SK-N-SH (cell line): Measurements from ENCODE around the gene ROBO1.

ENCODE experiments used
- CHD2 ChIP-seq: fragments of 150-350 bp; IDR thresholded peaks from 2 replicates; pipeline ENCODE4 v1.6.1; 2018; ENCODE audit warnings: low read length; ENCODE audit not compliant: partially characterized antibody
- EP300 ChIP-seq, 2 experiments: IDR thresholded peaks; 2 replicates each; pipeline versions ENCODE4 v1.4.0 to v1.6.1; 2012; ENCODE audit warnings: borderline replicate concordance in 1 of 2, low read depth in 1 of 2, low read length in 1 of 2
- FOXM1 ChIP-seq: IDR thresholded peaks from 2 replicates; pipeline ENCODE4 v1.4.0; 2012; ENCODE audit warnings: low read depth, mild to moderate bottlenecking
- POLR2AphosphoS5 ChIP-seq: IDR thresholded peaks from 2 replicates; pipeline ENCODE4 v1.6.1; 2012; ENCODE audit warnings: low read depth, low read length
- USF2 ChIP-seq: fragments of 150-350 bp; IDR thresholded peaks from 2 replicates; pipeline ENCODE4 v1.6.1; 2017; ENCODE audit warnings: antibody characterized with exemption, low read length, low read depth, borderline replicate concordance
- TF ChIP-seq, protein P1 (sequence below): fragments of 200-600 bp; sonication (generic); IDR thresholded peaks from 2 replicates; pipeline ENCODE4 v1.6.1; 2017; ENCODE audit warnings: antibody characterized with exemption, mild to moderate bottlenecking, moderate library complexity
- TF ChIP-seq, protein P2 (sequence below): IDR thresholded peaks from 2 replicates; pipeline ENCODE4 v1.4.0; 2012; ENCODE audit warnings: low read depth, borderline replicate concordance
- TF ChIP-seq, protein P3 (sequence below): fragments of 150-350 bp; IDR thresholded peaks from 2 replicates; pipeline ENCODE4 v1.6.1; 2016; ENCODE audit warnings: mild to moderate bottlenecking, low read depth, low read length

DNA sequence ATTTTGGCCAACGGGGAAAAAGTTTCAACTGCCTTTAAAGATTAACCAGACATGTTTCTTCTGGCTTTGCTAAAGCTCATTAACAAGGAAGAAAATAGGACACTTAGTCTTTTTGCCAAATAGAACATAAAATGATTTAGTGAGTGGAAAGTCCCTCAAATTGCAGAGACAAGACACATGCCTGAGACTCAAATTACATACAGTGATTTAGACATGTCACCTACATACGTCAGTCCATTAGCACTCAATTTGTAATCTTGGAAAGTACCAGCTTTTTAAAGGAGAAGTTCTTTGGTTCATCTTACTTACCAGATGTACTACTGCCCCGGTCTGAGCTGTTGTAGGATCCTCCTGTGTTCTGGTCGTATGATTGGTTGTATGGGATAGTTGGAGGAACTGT, 1134.2 kb downstream of the ROBO1 start:
- TF ChIP-seq, protein P1, sequence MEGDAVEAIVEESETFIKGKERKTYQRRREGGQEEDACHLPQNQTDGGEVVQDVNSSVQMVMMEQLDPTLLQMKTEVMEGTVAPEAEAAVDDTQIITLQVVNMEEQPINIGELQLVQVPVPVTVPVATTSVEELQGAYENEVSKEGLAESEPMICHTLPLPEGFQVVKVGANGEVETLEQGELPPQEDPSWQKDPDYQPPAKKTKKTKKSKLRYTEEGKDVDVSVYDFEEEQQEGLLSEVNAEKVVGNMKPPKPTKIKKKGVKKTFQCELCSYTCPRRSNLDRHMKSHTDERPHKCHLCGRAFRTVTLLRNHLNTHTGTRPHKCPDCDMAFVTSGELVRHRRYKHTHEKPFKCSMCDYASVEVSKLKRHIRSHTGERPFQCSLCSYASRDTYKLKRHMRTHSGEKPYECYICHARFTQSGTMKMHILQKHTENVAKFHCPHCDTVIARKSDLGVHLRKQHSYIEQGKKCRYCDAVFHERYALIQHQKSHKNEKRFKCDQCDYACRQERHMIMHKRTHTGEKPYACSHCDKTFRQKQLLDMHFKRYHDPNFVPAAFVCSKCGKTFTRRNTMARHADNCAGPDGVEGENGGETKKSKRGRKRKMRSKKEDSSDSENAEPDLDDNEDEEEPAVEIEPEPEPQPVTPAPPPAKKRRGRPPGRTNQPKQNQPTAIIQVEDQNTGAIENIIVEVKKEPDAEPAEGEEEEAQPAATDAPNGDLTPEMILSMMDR = no peak
- TF ChIP-seq POLR2AphosphoS5 (no peak), EP300 (IDR thresholded peaks at IDR 0.05; ENCODE audit: borderline replicate concordance in 1 of 2, low read depth in 1 of 2, low read length in 1 of 2) (no peak), FOXM1 (no peak), USF2 (no peak), CHD2 (no peak)
- TF ChIP-seq, protein P2, sequence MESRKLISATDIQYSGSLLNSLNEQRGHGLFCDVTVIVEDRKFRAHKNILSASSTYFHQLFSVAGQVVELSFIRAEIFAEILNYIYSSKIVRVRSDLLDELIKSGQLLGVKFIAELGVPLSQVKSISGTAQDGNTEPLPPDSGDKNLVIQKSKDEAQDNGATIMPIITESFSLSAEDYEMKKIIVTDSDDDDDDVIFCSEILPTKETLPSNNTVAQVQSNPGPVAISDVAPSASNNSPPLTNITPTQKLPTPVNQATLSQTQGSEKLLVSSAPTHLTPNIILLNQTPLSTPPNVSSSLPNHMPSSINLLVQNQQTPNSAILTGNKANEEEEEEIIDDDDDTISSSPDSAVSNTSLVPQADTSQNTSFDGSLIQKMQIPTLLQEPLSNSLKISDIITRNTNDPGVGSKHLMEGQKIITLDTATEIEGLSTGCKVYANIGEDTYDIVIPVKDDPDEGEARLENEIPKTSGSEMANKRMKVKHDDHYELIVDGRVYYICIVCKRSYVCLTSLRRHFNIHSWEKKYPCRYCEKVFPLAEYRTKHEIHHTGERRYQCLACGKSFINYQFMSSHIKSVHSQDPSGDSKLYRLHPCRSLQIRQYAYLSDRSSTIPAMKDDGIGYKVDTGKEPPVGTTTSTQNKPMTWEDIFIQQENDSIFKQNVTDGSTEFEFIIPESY = no peak
- TF ChIP-seq, protein P3, sequence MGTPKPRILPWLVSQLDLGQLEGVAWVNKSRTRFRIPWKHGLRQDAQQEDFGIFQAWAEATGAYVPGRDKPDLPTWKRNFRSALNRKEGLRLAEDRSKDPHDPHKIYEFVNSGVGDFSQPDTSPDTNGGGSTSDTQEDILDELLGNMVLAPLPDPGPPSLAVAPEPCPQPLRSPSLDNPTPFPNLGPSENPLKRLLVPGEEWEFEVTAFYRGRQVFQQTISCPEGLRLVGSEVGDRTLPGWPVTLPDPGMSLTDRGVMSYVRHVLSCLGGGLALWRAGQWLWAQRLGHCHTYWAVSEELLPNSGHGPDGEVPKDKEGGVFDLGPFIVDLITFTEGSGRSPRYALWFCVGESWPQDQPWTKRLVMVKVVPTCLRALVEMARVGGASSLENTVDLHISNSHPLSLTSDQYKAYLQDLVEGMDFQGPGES = no peak
